Adrenal gland (tissue), 12 donors: ENCODE data around the gene PCBD2. TPM values are rescaled to one million over a fixed set of nuclear protein-coding genes. Genes with fewer than 3 reads are reported as not detected.
A peak's percentile ranks its signal among the peaks of the same experiment; 100 is the strongest.

Source experiments
- DNase-seq, 7 donors: peaks; one replicate each; pipeline ENCODE4 v3.0.0-alpha.2; 2019 to 2020
- H3K27ac ChIP-seq, 5 donors: fragments of 200-600 bp; sonication (generic) in 4 of 5; 1 replicate in 3 of 5; 2 replicates in 2 of 5; pipeline versions ENCODE4 v1.5.1 to v1.8.0; 2016 to 2020; ENCODE audit warnings: mild to moderate bottlenecking in 1 of 5
- H3K27me3 ChIP-seq: fragments of 200-600 bp; 2 replicates; pipeline ENCODE4 v1.8.0; 2021
- H3K36me3 ChIP-seq, 2 donors: fragments of 200-600 bp; replicated peaks in 1 of 2; 1 replicate in 1 of 2; 2 replicates in 1 of 2; pipeline versions ENCODE4 v1.5.1 to v1.8.0; 2018 to 2022
- H3K4me1 ChIP-seq, 2 donors: fragments of 200-600 bp; replicated peaks in 1 of 2; 1 replicate in 1 of 2; 2 replicates in 1 of 2; pipeline versions ENCODE4 v1.5.1 to v1.8.0; 2018 to 2021
- H3K4me3 ChIP-seq, 4 donors: fragments of 200-600 bp; sonication (generic) in 3 of 4; one replicate each; pipeline ENCODE4 v1.5.1; 2016 to 2018
- H3K9me3 ChIP-seq, 3 donors: fragments of 200-600 bp; sonication (generic) in 1 of 3; replicated peaks in 1 of 3; 1 replicate in 2 of 3; 2 replicates in 1 of 3; pipeline versions ENCODE4 v1.5.1 to v1.8.0; 2016 to 2021
- CTCF ChIP-seq, 6 experiments: fragments of 450-650 bp in 4 of 6; fragments of 200-600 bp in 2 of 6; sonication (generic) in 1 of 6; IDR thresholded peaks; 1 replicate in 5 of 6; 2 replicates in 1 of 6; pipeline versions ENCODE4 v1.5.1 to v1.8.0; 2016 to 2021; ENCODE audit warnings: antibody characterized with exemption in 6 of 6, mild to moderate bottlenecking in 2 of 6, moderate library complexity in 1 of 6
- POLR2A ChIP-seq, 2 donors: fragments of 450-650 bp; IDR thresholded peaks; one replicate each; pipeline ENCODE4 v1.6.1; 2017; ENCODE audit warnings: antibody characterized with exemption in 2 of 2, mild to moderate bottlenecking in 2 of 2, moderate library complexity in 1 of 2
- WGBS, 4 donors: extraction: QIAGEN DNeasy Blood & Tissue Kit in 2 of 4; methylation state at CpG; one replicate each; pipeline versions ENCODE4 v1.1.5 to v1.1.7; 2013 to 2017; 5-methylcytosine and 5-hydroxymethylcytosine counted together
- intact Hi-C, 2 donors: fragments of 100-400 bp; cut with DNase I; formaldehyde crosslinking; loops; one replicate each; pipeline versions ENCODE4 v1.14.1 to v1.15.0; 2022 to 2023
- polyA plus RNA-seq, 3 donors: library from polyadenylated mRNA; stranded (reverse); fragments of 200-250 nt in 2 of 3; fragments of 350-450 nt in 1 of 3; fragmentation: Illumina TruSeq in 1 of 3; extraction: RNeasy Lipid Tissue Mini Kit (QIAGEN cat#74804) in 1 of 3; gene quantifications; one replicate each; pipeline ENCODE4 v1.2.3, GENCODE V29; 2013 to 2014
- total RNA-seq, 9 donors: library from RNA; depleted of rRNA in 4 of 9; stranded (reverse); fragments of >200 nt in 4 of 9; fragments of 120-200 nt in 1 of 9; fragmentation: NEBNext Ultra II Directional in 1 of 9; extraction: Animal tissue kit (Norgen Biotek cat#: 25700) in 1 of 9; gene quantifications; one replicate each; pipeline versions ENCODE4 v1.1.0 to v1.2.4, GENCODE V29; 2013 to 2023
- donor health status: healthy with polysubstance abuse.
- donor health status: Bipolar disorder and iron deficiency.
- donor health status: DM: yes; HTN: yes; CAD: no.
- donor health status: DM: no; HTN: no; CAD: no.
- donor health status: DM: no; HTN: no; CAD: no.
- donor health status: DM: yes; HTN: yes; CAD: no.

Gene PCBD2
- total and polyA plus RNA-seq, 12 donors, result 3.9 to 19.5 (median 12.7) TPM

DNA sequence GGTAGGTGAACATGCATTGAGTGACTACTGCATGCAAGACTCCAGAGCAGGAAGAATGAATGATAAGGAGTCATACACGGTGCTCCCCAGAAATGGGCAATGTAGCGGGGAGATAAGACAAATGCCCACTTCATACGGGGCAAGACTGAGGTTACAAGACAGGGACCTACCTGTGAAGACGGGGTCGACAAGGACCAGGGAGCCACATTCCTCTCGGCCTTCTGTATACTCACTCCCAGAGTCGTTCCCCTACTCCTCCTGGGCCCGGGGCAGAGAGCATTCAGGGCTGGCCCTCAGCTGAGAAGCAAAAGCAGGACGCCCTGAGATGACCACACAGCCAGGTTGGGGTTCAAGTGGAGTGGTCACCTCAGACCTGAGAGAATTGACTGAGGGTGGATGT is 102.4 kb downstream of the PCBD2 start:
- TF ChIP-seq CTCF (IDR thresholded peaks at IDR 0.05) (no peak), POLR2A (IDR thresholded peaks at IDR 0.05) (no peak)
- Histone ChIP-seq H3K27me3 (no peaks in the 10 kb centered on the region), H3K36me3 (no peaks in the 10 kb centered on the region), H3K4me1 (no peaks in the 10 kb centered on the region), H3K9me3 (no peaks in the 10 kb centered on the region), H3K4me3 (no peak overlapping the region), H3K27ac (no peak overlapping the region)
- intact Hi-C loops, result no loop called here
- WGBS, 4 donors, result 94 to 97% (median 94%) methylated on average over 8 to 9 of the region's 9 CpGs
- peak in 1 of 7 donors; percentile 40 for DNase-seq

GRCh38 chr5:135007749-135008363 is 102.9 kb downstream of the PCBD2 start:
- Histone ChIP-seq H3K27ac (no peak overlapping the region), H3K27me3 (no peaks in the 10 kb centered on the region), H3K9me3 (no peaks in the 10 kb centered on the region), H3K4me3 (no peak overlapping the region), H3K4me1 (no peaks in the 10 kb centered on the region), H3K36me3 (no peaks in the 10 kb centered on the region)
- 83 to 89% (median 86%) methylated on average over 11 of the region's 11 CpGs for WGBS, 4 donors
- intact Hi-C loops, result no loop called here
- no peak for TF ChIP-seq CTCF (IDR thresholded peaks at IDR 0.05)
- no peak for TF ChIP-seq POLR2A (IDR thresholded peaks at IDR 0.05)
- DNase-seq, result no peak

DNA sequence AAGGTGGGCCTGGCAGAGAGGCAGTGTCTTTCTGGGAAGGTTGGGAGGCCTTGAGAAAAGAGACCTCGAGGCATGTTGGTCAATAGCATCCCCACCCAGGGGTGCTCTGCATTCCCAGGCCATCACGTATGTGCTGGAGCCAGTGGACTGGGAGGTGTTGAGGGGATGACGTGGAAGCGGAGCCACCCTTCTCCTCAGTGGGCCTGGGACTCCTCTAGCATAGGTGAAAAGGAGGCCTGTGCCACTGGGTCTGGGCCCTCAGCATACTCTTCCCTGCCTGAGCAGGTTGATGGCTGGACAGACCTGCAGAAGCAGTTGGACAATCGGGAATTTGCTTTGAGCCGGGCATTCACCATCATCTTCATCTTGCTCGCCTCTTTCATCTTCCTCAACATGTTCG is 103.6 kb downstream of the PCBD2 start:
- H3K4me3 ChIP-seq, result no peak overlapping the region
- TF ChIP-seq POLR2A (IDR thresholded peaks at IDR 0.05) (no peak), CTCF (IDR thresholded peaks at IDR 0.05) (no peak)
- H3K9me3 ChIP-seq, result no peaks in the 10 kb centered on the region
- intact Hi-C loops, result no loop called here
- H3K36me3 ChIP-seq, result no peaks in the 10 kb centered on the region
- no peak overlapping the region for H3K27ac ChIP-seq
- H3K4me1 ChIP-seq, result no peaks in the 10 kb centered on the region
- H3K27me3 ChIP-seq, result no peaks in the 10 kb centered on the region
- no peak for DNase-seq
- WGBS, 4 donors, result 92 to 97% (median 95%) methylated on average over 6 to 8 of the region's 8 CpGs

GRCh38 chr5:135008981-135009735 is 104.2 kb downstream of the PCBD2 start:
- Histone ChIP-seq H3K9me3 (no peaks in the 10 kb centered on the region), H3K27me3 (no peaks in the 10 kb centered on the region), H3K27ac (no peak overlapping the region), H3K4me3 (no peak overlapping the region), H3K36me3 (no peaks in the 10 kb centered on the region), H3K4me1 (no peaks in the 10 kb centered on the region)
- no peak for TF ChIP-seq CTCF (IDR thresholded peaks at IDR 0.05)
- TF ChIP-seq POLR2A (IDR thresholded peaks at IDR 0.05), result no peak
- DNase-seq, result no peak
- 86 to 95% (median 90%) methylated on average over 11 to 13 of the region's 13 CpGs for WGBS, 4 donors
- intact Hi-C loops, result no loop called here
